ENCODE data around the gene ATP2A3.

DNA sequence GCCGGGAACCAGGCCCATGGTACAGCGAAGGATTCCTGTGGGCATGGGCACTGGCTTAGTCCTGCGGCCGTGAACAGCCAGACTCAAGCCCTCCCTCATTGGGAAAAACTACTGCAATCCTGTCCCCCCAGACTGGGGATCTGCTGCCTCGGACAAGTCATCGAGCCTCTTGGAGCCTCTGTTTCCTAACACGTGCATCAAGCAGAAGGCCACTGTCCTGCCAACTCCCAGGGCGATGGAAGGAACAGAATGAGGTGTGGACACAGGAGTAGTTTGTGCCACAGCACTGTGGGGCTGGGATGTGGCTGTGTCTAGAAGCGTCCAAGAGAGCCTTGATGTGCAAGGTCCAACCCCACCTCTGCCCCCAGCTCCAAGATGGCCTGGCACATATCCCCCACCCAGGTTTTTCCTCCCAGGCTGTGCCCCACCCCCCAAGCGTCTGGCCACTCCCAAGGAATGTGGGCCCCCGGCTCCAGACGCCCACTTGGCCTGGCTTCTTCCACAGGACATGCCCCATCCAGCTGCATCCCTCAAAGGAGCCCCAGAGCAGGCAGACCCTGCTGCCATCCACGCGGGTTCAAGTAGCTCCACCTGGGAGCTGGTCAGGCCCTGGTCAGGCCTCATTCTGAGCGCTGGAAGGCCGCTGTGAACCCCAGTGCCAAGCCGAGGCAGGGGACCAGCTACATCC lies 74.8 kb downstream of the ATP2A3 start:
- TF ChIP-seq EZH2 (IDR thresholded peaks at IDR 0.05) (no peak), POLR2AphosphoS5 (IDR thresholded peaks at IDR 0.05; ENCODE audit: borderline replicate concordance, low read depth, low read length) (no peak), FOXP2 (optimal IDR thresholded peaks at IDR 0.05; ENCODE audit: control extremely low read depth, extremely low read length, insufficient read depth) (no peak)
